ENCODE measurements around the gene AAK1.

AAK1 gene

GRCh38 chr2:69466728-69467127 is 176.8 kb downstream of the AAK1 start:
- H3F3A ChIP-seq (ENCODE audit: control insufficient read depth, insufficient read depth): no peaks in the 10 kb centered on the region
- no peaks in the 10 kb centered on the region for H3K9me3 ChIP-seq (ENCODE audit: control insufficient read depth, insufficient read depth, low read length)
- no peak overlapping the region for H3K4me2 ChIP-seq (ENCODE audit: low read length)
- no peaks in the 10 kb centered on the region for H3K4me1 ChIP-seq (ENCODE audit: control insufficient read depth, low read length)
- no peak for TF ChIP-seq CTCF (IDR thresholded peaks at IDR 0.05; ENCODE audit: low read depth, low read length, poor library complexity, severe bottlenecking)
- no peak for TF ChIP-seq EZH2phosphoT487 (IDR thresholded peaks at IDR 0.05; ENCODE audit: borderline replicate concordance, low read length)
- no peaks in the 10 kb centered on the region for H3K79me2 ChIP-seq (ENCODE audit: control insufficient read depth, low read length)
- no peaks in the 10 kb centered on the region for H3K36me3 ChIP-seq (ENCODE audit: control insufficient read depth, low read length)
- no peak overlapping the region for H3K27ac ChIP-seq (ENCODE audit: low read depth, low read length)
- no peaks in the 10 kb centered on the region for H3K9me2 ChIP-seq (replicated peaks; ENCODE audit: control insufficient read depth, low read length)
- no peak overlapping the region for H3K4me3 ChIP-seq (ENCODE audit: low read length)
- no peaks in the 10 kb centered on the region for H4K20me1 ChIP-seq (ENCODE audit: control insufficient read depth, insufficient read depth, low read depth, low read length)
- H3K27me3 ChIP-seq (ENCODE audit: control insufficient read depth, low read length): peaks cover 26% of the 10 kb centered on the region

DNA sequence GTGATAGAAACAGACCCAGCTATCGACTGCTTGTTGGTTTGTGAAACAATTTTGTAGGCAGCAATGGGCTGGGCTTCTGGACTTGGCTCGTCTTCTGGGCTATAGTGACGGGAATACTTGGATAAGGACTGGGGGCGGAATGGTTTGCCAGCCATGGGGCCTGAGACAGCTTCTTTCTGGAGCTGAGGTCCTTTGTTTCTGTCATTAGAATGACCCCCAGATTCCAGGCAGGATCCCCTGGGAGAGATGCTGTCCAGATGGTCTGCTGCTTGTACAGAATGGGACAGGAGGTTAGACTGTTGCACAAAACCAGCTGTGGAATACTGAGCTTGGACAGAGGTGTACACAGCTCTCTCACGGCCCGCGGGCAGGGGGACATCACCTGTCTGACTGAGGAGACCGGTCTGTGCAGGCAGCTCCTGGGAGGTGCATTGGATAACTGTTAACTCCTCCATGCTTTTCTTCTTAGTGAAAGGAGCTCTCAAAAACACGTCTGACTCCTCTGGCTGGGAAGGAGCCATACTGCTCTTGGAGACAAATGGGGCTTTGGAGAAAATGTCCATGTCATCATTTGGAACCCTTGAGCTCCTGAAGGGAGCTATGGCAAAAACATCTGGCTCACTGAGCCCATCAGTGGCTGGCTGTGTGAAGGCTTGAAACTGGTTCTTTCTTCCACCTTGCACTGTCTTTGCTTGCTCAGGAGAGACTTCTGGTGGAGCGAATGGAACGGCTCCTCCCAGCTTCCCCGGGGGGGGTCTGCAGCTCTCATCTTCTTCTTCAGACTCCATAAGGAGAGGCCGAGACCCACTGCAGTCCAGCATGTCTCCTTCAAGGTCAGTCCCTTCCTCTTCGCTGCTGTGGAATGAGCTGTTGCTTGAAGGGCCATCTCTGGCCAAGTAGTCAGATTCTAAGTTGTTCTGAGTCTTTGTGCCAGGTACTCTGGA is 177.8 kb downstream of the AAK1 start:
- H3K27ac ChIP-seq (ENCODE audit: low read depth, low read length): no peak overlapping the region
- no peaks in the 10 kb centered on the region for H3K9me2 ChIP-seq (replicated peaks; ENCODE audit: control insufficient read depth, low read length)
- H4K20me1 ChIP-seq (ENCODE audit: control insufficient read depth, insufficient read depth, low read depth, low read length): no peaks in the 10 kb centered on the region
- TF ChIP-seq CTCF (IDR thresholded peaks at IDR 0.05; ENCODE audit: low read depth, low read length, poor library complexity, severe bottlenecking) (no peak), EZH2phosphoT487 (IDR thresholded peaks at IDR 0.05; ENCODE audit: borderline replicate concordance, low read length) (no peak)
- no peaks in the 10 kb centered on the region for H3K9me3 ChIP-seq (ENCODE audit: control insufficient read depth, insufficient read depth, low read length)
- no peaks in the 10 kb centered on the region for H3K4me1 ChIP-seq (ENCODE audit: control insufficient read depth, low read length)
- H3K36me3 ChIP-seq (ENCODE audit: control insufficient read depth, low read length): no peaks in the 10 kb centered on the region
- peaks cover 18% of the 10 kb centered on the region for H3K27me3 ChIP-seq (ENCODE audit: control insufficient read depth, low read length)
- no peak overlapping the region for H3K4me2 ChIP-seq (ENCODE audit: low read length)
- H3K4me3 ChIP-seq (ENCODE audit: low read length): no peak overlapping the region
- no peaks in the 10 kb centered on the region for H3K79me2 ChIP-seq (ENCODE audit: control insufficient read depth, low read length)
- no peaks in the 10 kb centered on the region for H3F3A ChIP-seq (ENCODE audit: control insufficient read depth, insufficient read depth)

- Histone ChIP-seq H3K4me1 (ENCODE audit: control insufficient read depth, low read length) (no peaks in the 10 kb centered on the region), H3K9me3 (ENCODE audit: control insufficient read depth, insufficient read depth, low read length) (no peaks in the 10 kb centered on the region), H3K27me3 (ENCODE audit: control insufficient read depth, low read length) (peaks cover 9% of the 10 kb centered on the region), H3K9me2 (replicated peaks; ENCODE audit: control insufficient read depth, low read length) (no peaks in the 10 kb centered on the region), H3K36me3 (ENCODE audit: control insufficient read depth, low read length) (no peaks in the 10 kb centered on the region), H3K4me3 (ENCODE audit: low read length) (no peak overlapping the region), H4K20me1 (ENCODE audit: control insufficient read depth, insufficient read depth, low read depth, low read length) (no peaks in the 10 kb centered on the region), H3F3A (ENCODE audit: control insufficient read depth, insufficient read depth) (no peaks in the 10 kb centered on the region), H3K4me2 (ENCODE audit: low read length) (no peak overlapping the region), H3K27ac (ENCODE audit: low read depth, low read length) (no peak overlapping the region), H3K79me2 (ENCODE audit: control insufficient read depth, low read length) (no peaks in the 10 kb centered on the region)
- TF ChIP-seq CTCF (IDR thresholded peaks at IDR 0.05; ENCODE audit: low read depth, low read length, poor library complexity, severe bottlenecking): no peak
- no peak for TF ChIP-seq EZH2phosphoT487 (IDR thresholded peaks at IDR 0.05; ENCODE audit: borderline replicate concordance, low read length)
These were observed 179.0 kb downstream of the AAK1 start for GRCh38 chr2:69464575-69464974.

Data from DOHH2 (cell line).